ENCODE measurements around the gene TEX19. TPM values are rescaled to one million over a fixed set of nuclear protein-coding genes. Genes with fewer than 3 reads are reported as not detected.

The TEX19 gene
- total and polyA plus RNA-seq, 9 of the 15 experiments (the other 6 are each of a cell fraction or from before 2014, with no cell fraction given): 0.10 to 4.9 (median 1.9) TPM

GRCh38 chr17:82351713-82352488 lies 7.1 kb upstream of the TEX19 start (continued):
- TF ChIP-seq RAD21 (CRISPR knock-in tag; conservative IDR thresholded peaks at IDR 0.05 in 1 of 2, IDR thresholded peaks at IDR 0.05 in 1 of 2): peak; percentile 87 to 94
- peak; percentile 18; the same call in 1 of the 2 replicates for TF ChIP-seq ATF7 (IDR thresholded peaks at IDR 0.05)
- TF ChIP-seq BHLHE40 (IDR thresholded peaks at IDR 0.05; ENCODE audit: low read length): peak; percentile 65
- no peak for TF ChIP-seq ZFPM2 (CRISPR knock-in tag; IDR thresholded peaks at IDR 0.05)
- TF ChIP-seq RBBP5 (IDR thresholded peaks at IDR 0.05; ENCODE audit: borderline replicate concordance, insufficient read depth, low read length, poor library complexity, severe bottlenecking): no peak
- TF ChIP-seq FOXP1 (CRISPR knock-in tag; IDR thresholded peaks at IDR 0.05): peak; percentile 28; the same call in 1 of the 2 replicates
- no peak for TF ChIP-seq EHMT2 (IDR thresholded peaks at IDR 0.05)
- TF ChIP-seq RCOR1 (IDR thresholded peaks at IDR 0.05; ENCODE audit: borderline replicate concordance in 1 of 2, low read depth in 2 of 2, low read length in 2 of 2): peak in 1 of 2 experiments; percentile 24; a peak in 1 of 4 replicates
- peak; percentile 35; the same call in 1 of the 2 replicates for TF ChIP-seq L3MBTL2 (IDR thresholded peaks at IDR 0.05)
- 0 out of 2 replicates have a peak, but pooled peaks have one; percentile 52 for TF ChIP-seq MYC (IDR thresholded peaks at IDR 0.05; ENCODE audit: low read depth, low read length)
- no peak for TF ChIP-seq MYC (CRISPR knock-in tag; IDR thresholded peaks at IDR 0.05; ENCODE audit: borderline replicate concordance, low read depth)
- peak; percentile 93 for TF ChIP-seq REST (IDR thresholded peaks at IDR 0.05; ENCODE audit: borderline replicate concordance)
- peak; percentile 58; the same call in 1 of the 2 replicates for TF ChIP-seq REST (CRISPR knock-in tag; IDR thresholded peaks at IDR 0.05; ENCODE audit: low read depth)
- peak; percentile 90 for TF ChIP-seq RB1 (IDR thresholded peaks at IDR 0.05; ENCODE audit: low read depth)
- TF ChIP-seq RFX5 (IDR thresholded peaks at IDR 0.05; ENCODE audit: low read depth, low read length): peak; percentile 90
- 0 out of 2 replicates have a peak, but pooled peaks have one; percentile 22 for TF ChIP-seq ZNF282 (CRISPR knock-in tag; IDR thresholded peaks at IDR 0.05)
- TF ChIP-seq TBP (optimal IDR thresholded peaks at IDR 0.05; ENCODE audit: low read depth, low read length): peak; percentile 5
- TF ChIP-seq CTCF (IDR thresholded peaks at IDR 0.05 in 2 of 3, conservative IDR thresholded peaks at IDR 0.05 in 1 of 3; ENCODE audit: insufficient read depth in 2 of 3, low read depth in 1 of 3, low read length in 3 of 3): peak; percentile 90 to 95 (median 93)
